Astrocyte (in vitro differentiated cells and primary cell): ENCODE data around the gene HBZ.

Source experiments
- CTCF ChIP-seq: IDR thresholded peaks from 2 replicates; pipeline ENCODE4 v1.5.1; 2011; ENCODE audit warnings: low read depth, mild to moderate bottlenecking, inconsistent platforms, low read length, moderate library complexity; ENCODE audit not compliant: insufficient read depth
- EZH2 ChIP-seq: IDR thresholded peaks from 2 replicates; pipeline ENCODE4 v1.6.1; 2012; ENCODE audit warnings: mild to moderate bottlenecking, low read length, inconsistent platforms; ENCODE audit not compliant: insufficient read depth

GRCh38 chr16:169014-169413 is 16.6 kb downstream of the HBZ start:
- no peak for TF ChIP-seq CTCF
- no peak for TF ChIP-seq EZH2
